ENCODE results near the gene WAPL.

Gene WAPL

GRCh38 chr10:86387178-86387794 is 134.3 kb downstream of the WAPL start:
- FAIRE-seq = no peak
- no peak for TF ChIP-seq CTCF (IDR thresholded peaks at IDR 0.05; ENCODE audit: insufficient read depth, missing control alignments)
- DNase-seq (ENCODE audit: insufficient read length, low spot score) = no peak

- FAIRE-seq (no peak), DNase-seq (ENCODE audit: insufficient read length, low spot score) (no peak)
- no peak for TF ChIP-seq CTCF (IDR thresholded peaks at IDR 0.05; ENCODE audit: insufficient read depth, missing control alignments)
These were observed 135.8 kb downstream of the WAPL start for GRCh38 chr10:86385806-86386205.

All from D721Med (cell line).